ENCODE results near the gene CDSN.

The CDSN gene, protein sequence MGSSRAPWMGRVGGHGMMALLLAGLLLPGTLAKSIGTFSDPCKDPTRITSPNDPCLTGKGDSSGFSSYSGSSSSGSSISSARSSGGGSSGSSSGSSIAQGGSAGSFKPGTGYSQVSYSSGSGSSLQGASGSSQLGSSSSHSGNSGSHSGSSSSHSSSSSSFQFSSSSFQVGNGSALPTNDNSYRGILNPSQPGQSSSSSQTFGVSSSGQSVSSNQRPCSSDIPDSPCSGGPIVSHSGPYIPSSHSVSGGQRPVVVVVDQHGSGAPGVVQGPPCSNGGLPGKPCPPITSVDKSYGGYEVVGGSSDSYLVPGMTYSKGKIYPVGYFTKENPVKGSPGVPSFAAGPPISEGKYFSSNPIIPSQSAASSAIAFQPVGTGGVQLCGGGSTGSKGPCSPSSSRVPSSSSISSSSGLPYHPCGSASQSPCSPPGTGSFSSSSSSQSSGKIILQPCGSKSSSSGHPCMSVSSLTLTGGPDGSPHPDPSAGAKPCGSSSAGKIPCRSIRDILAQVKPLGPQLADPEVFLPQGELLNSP

DNA sequence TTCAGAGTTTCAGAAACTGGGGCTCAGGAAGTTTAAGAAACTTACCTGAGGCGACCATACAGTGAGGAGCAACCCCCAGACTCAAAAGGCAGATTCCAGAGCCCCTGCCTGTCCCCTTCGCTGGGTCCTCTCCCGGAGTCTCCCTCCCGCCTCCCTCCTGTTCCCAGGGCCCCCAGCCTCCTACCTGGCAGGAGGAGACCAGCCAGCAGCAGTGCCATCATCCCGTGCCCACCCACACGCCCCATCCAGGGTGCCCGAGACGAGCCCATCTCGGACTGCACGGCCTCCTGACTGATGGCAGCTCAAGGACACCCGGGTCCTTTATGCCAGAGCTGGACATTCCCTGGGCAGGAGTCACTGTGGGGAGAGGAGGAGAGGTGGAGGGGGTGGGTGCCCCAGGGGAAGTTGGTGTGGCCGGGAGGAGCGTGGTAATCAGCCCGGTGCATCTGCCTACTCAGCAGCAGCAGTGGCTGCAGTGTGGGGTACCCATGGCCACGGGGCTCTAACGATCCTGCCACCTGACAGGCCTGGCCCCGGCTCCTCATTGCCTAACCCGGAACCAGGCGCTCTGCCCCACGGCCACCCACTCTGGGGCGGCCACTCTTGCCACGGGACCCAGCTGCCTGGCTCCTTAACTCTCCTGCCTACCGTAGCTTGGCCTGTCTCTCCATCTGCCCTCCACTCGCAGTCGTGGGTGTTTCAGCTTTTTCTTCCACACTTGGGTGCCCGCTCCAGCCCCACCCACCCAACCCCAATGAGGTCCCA lies at the start of gene CDSN:
CDSN (minus strand) TSS at position 296 of the 765 bp plus-strand sequence; CDS start at position 269, 27 bp downstream.
- Histone ChIP-seq H3K79me2 (ENCODE audit: insufficient read depth, low read length) (no peaks in the 10 kb centered on the region), H3K27me3 (ENCODE audit: insufficient read depth, low read length, poor library complexity, severe bottlenecking) (no peaks in the 10 kb centered on the region), H3K9me3 (ENCODE audit: insufficient read depth, low read depth, low read length) (no peaks in the 10 kb centered on the region), H4K20me1 (ENCODE audit: insufficient read depth, low read length, poor library complexity, severe bottlenecking) (no peaks in the 10 kb centered on the region), H3K4me3 (ENCODE audit: low read length, poor library complexity, severe bottlenecking) (no peak within 1 kb of the TSS), H2AFZ (ENCODE audit: low read length) (no peak within 1 kb of the TSS), H3K9me2 (replicated peaks; ENCODE audit: low read depth, low read length) (no peaks in the 10 kb centered on the region), H3F3A (ENCODE audit: low read depth) (no peaks in the 10 kb centered on the region), H3K4me2 (ENCODE audit: low read depth, low read length, poor library complexity, severe bottlenecking) (no peak within 1 kb of the TSS), H3K36me3 (ENCODE audit: insufficient read depth, low read length) (no peaks in the 10 kb centered on the region), H3K4me1 (ENCODE audit: insufficient read depth, low read length, poor library complexity, severe bottlenecking) (no peaks in the 10 kb centered on the region), H3K9ac (ENCODE audit: low read depth, low read length, poor library complexity, severe bottlenecking) (no peak within 1 kb of the TSS)
- TF ChIP-seq, protein P1, sequence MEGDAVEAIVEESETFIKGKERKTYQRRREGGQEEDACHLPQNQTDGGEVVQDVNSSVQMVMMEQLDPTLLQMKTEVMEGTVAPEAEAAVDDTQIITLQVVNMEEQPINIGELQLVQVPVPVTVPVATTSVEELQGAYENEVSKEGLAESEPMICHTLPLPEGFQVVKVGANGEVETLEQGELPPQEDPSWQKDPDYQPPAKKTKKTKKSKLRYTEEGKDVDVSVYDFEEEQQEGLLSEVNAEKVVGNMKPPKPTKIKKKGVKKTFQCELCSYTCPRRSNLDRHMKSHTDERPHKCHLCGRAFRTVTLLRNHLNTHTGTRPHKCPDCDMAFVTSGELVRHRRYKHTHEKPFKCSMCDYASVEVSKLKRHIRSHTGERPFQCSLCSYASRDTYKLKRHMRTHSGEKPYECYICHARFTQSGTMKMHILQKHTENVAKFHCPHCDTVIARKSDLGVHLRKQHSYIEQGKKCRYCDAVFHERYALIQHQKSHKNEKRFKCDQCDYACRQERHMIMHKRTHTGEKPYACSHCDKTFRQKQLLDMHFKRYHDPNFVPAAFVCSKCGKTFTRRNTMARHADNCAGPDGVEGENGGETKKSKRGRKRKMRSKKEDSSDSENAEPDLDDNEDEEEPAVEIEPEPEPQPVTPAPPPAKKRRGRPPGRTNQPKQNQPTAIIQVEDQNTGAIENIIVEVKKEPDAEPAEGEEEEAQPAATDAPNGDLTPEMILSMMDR (conservative IDR thresholded peaks at IDR 0.05; ENCODE audit: low read length) = no peak
- TF ChIP-seq EZH2phosphoT487 (IDR thresholded peaks at IDR 0.05; ENCODE audit: borderline replicate concordance) = no peak

DNA sequence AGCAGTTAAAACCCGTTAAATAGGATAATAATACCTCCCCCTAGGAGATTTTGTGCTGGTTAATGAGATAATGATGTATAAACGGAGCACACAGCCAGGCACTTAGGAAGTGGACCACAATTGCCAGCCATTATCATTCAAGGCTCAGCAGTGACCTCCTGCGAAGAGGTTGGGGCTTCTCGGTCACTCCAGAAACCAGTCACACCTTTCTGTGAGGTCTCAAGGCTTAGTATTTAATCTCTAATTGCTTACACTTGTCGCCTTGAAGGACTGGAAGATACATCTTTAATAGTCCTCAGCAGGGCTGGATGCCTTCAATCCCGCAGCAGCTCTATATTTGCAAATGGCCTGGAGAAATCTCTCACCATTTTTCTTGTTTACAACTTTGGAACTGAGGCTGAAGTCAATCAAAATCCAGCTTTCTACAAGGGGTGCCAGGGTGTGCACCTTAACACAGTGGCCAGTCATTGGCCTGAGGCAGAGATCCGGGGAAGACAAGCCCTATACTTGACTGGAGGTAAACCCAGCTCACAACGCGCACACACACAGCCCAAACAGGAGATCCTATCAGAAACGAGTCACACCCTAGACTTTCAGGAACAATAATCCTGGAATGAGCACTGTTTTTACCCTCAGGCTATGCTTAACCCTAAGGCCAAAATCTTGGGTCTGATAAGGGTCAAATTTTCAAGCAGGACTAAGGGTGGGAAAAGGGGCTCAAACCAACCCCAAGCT lies 49.0 kb upstream of the CDSN start:
- H3K9me3 ChIP-seq (ENCODE audit: insufficient read depth, low read depth, low read length) = no peaks in the 10 kb centered on the region
- H3F3A ChIP-seq (ENCODE audit: low read depth) = no peaks in the 10 kb centered on the region
- no peak overlapping the region for H3K9ac ChIP-seq (ENCODE audit: low read depth, low read length, poor library complexity, severe bottlenecking)
- no peak overlapping the region for H3K4me2 ChIP-seq (ENCODE audit: low read depth, low read length, poor library complexity, severe bottlenecking)
- no peaks in the 10 kb centered on the region for H3K79me2 ChIP-seq (ENCODE audit: insufficient read depth, low read length)
- no peaks in the 10 kb centered on the region for H3K9me2 ChIP-seq (replicated peaks; ENCODE audit: low read depth, low read length)
- H3K27me3 ChIP-seq (ENCODE audit: insufficient read depth, low read length, poor library complexity, severe bottlenecking) = no peaks in the 10 kb centered on the region
- TF ChIP-seq, protein P1 (conservative IDR thresholded peaks at IDR 0.05; ENCODE audit: low read length) = no peak
- TF ChIP-seq EZH2phosphoT487 (IDR thresholded peaks at IDR 0.05; ENCODE audit: borderline replicate concordance) = no peak
- no peak overlapping the region for H2AFZ ChIP-seq (ENCODE audit: low read length)
- no peak overlapping the region for H3K4me3 ChIP-seq (ENCODE audit: low read length, poor library complexity, severe bottlenecking)
- no peaks in the 10 kb centered on the region for H4K20me1 ChIP-seq (ENCODE audit: insufficient read depth, low read length, poor library complexity, severe bottlenecking)
- no peaks in the 10 kb centered on the region for H3K36me3 ChIP-seq (ENCODE audit: insufficient read depth, low read length)
- no peaks in the 10 kb centered on the region for H3K4me1 ChIP-seq (ENCODE audit: insufficient read depth, low read length, poor library complexity, severe bottlenecking)

DNA sequence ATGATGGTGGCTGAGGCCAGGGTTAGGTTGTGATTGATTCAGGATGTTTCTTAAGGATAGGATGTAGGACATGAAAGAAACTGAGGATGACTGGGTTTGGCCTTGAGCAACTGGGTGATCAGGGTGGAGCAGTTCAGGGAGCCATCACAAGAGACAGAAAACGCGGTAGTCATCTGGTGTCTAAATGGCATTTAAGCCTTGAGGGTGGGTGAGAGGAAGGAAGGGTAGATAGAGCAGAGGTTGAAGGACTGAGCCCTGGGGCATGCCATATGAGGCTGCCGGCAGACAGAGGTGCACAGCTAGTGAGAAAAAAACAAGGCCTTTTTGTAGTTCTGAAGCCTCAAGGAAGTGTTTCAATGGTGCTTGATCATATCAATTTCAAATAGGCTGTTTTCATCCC lies 48.4 kb upstream of the CDSN start:
- no peaks in the 10 kb centered on the region for H3K9me2 ChIP-seq (replicated peaks; ENCODE audit: low read depth, low read length)
- no peaks in the 10 kb centered on the region for H3F3A ChIP-seq (ENCODE audit: low read depth)
- TF ChIP-seq, protein P1 (conservative IDR thresholded peaks at IDR 0.05; ENCODE audit: low read length) = no peak
- no peak for TF ChIP-seq EZH2phosphoT487 (IDR thresholded peaks at IDR 0.05; ENCODE audit: borderline replicate concordance)
- no peaks in the 10 kb centered on the region for H3K36me3 ChIP-seq (ENCODE audit: insufficient read depth, low read length)
- H3K9me3 ChIP-seq (ENCODE audit: insufficient read depth, low read depth, low read length) = no peaks in the 10 kb centered on the region
- no peak overlapping the region for H2AFZ ChIP-seq (ENCODE audit: low read length)
- no peak overlapping the region for H3K4me3 ChIP-seq (ENCODE audit: low read length, poor library complexity, severe bottlenecking)
- no peaks in the 10 kb centered on the region for H3K4me1 ChIP-seq (ENCODE audit: insufficient read depth, low read length, poor library complexity, severe bottlenecking)
- H3K4me2 ChIP-seq (ENCODE audit: low read depth, low read length, poor library complexity, severe bottlenecking) = no peak overlapping the region
- H4K20me1 ChIP-seq (ENCODE audit: insufficient read depth, low read length, poor library complexity, severe bottlenecking) = no peaks in the 10 kb centered on the region
- H3K9ac ChIP-seq (ENCODE audit: low read depth, low read length, poor library complexity, severe bottlenecking) = no peak overlapping the region
- no peaks in the 10 kb centered on the region for H3K27me3 ChIP-seq (ENCODE audit: insufficient read depth, low read length, poor library complexity, severe bottlenecking)
- no peaks in the 10 kb centered on the region for H3K79me2 ChIP-seq (ENCODE audit: insufficient read depth, low read length)

Data from Loucy (cell line).